GM12872 (cell line): ENCODE measurements around the gene CAB39.

Experiments used
- CTCF ChIP-seq: IDR thresholded peaks from 3 replicates; pipeline ENCODE4 v1.5.1; 2011; ENCODE audit warnings: low read depth, mild to moderate bottlenecking, low read length, moderate library complexity; ENCODE audit not compliant: insufficient read depth

Gene CAB39

GRCh38 chr2:230773039-230773773, 60.6 kb downstream of the CAB39 start:
- no peak for TF ChIP-seq CTCF

- TF ChIP-seq CTCF: no peak
These were observed 61.8 kb downstream of the CAB39 start for GRCh38 chr2:230774348-230774951.

GRCh38 chr2:230775737-230776136, 63.1 kb downstream of the CAB39 start:
- no peak for TF ChIP-seq CTCF

- TF ChIP-seq CTCF: no peak
These were observed 65.1 kb downstream of the CAB39 start for GRCh38 chr2:230777721-230778120.

GRCh38 chr2:230778350-230779063, 65.9 kb downstream of the CAB39 start:
- no peak for TF ChIP-seq CTCF

GRCh38 chr2:230779126-230779525, 66.5 kb downstream of the CAB39 start:
- TF ChIP-seq CTCF: no peak

- no peak for TF ChIP-seq CTCF
These were observed 67.0 kb downstream of the CAB39 start for GRCh38 chr2:230779607-230780006.
